ENCODE results near the gene PRDM5.

Gene PRDM5

DNA sequence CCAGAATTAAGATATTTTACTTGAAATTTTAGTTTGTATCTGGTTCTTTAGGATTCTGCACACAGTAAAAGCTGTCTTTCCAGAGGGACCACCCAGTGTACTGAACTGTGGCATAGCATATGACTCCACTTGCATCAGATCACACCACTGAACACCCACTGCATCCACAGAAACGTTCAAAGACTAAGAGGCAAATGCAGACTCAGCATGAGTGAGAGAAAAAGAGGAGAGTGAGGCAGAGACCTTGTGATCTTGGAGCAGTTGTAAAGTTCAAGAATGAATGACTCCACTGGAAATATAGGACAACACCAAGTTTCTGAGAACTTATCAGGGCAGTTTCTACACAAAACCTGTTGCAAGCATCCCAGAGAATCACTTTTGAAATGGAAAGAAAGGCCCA is 20.8 kb downstream of the PRDM5 start:
- H4K12ac ChIP-seq (ENCODE audit: low read depth, low read length), result no peak overlapping the region
- H4K8ac ChIP-seq (ENCODE audit: low read depth, low read length), result no peak overlapping the region
- peaks cover 0 to 7% of the 10 kb centered on the region in 2 experiments for H3K36me3 ChIP-seq (ENCODE audit: control insufficient read depth in 1 of 2, insufficient read depth in 2 of 2, low read length in 2 of 2)
- H2BK120ac ChIP-seq (ENCODE audit: insufficient read depth, low read length, poor library complexity), result no peak overlapping the region
- no peak overlapping the region for H3K18ac ChIP-seq (ENCODE audit: low read length)
- H3K9me3 ChIP-seq (ENCODE audit: insufficient read depth, low read depth, low read length), result no peaks in the 10 kb centered on the region
- H3K4me1 ChIP-seq (ENCODE audit: control insufficient read depth in 1 of 2, insufficient read depth in 2 of 2, low read length in 2 of 2), result no peaks in the 10 kb centered on the region
- H3K4me3 ChIP-seq (ENCODE audit: low read depth, low read length), result no peak overlapping the region
- H3K27me3 ChIP-seq (ENCODE audit: insufficient read depth, low read length), result no peaks in the 10 kb centered on the region
- no peaks in the 10 kb centered on the region for H3K79me2 ChIP-seq (ENCODE audit: control insufficient read depth, insufficient read depth, low read length, poor library complexity)
- H2BK5ac ChIP-seq (ENCODE audit: low read depth, low read length, poor library complexity), result no peak overlapping the region
- DNase-seq, result no peak
- no peak overlapping the region for H3K14ac ChIP-seq (ENCODE audit: low read length)
- H2AK5ac ChIP-seq (ENCODE audit: low read length), result no peak overlapping the region
- WGBS (ENCODE audit: extremely low coverage, insufficient coverage, insufficient read length), result no CpG with 5 or more reads among the region's 1 CpG
- no peak overlapping the region for H3K4ac ChIP-seq (ENCODE audit: low read depth, low read length)
- H3K23ac ChIP-seq (ENCODE audit: low read length), result no peak overlapping the region
- no peak overlapping the region for H2BK12ac ChIP-seq (ENCODE audit: low read length)
- H3K9ac ChIP-seq (ENCODE audit: low read length), result no peak overlapping the region
- H3K4me2 ChIP-seq (ENCODE audit: low read length), result no peak overlapping the region
- no peak overlapping the region for H3K27ac ChIP-seq (ENCODE audit: low read depth, low read length)
- H3K79me1 ChIP-seq (ENCODE audit: low read length), result no peaks in the 10 kb centered on the region
- no peak overlapping the region for H2AFZ ChIP-seq (ENCODE audit: insufficient read depth, low read length, poor library complexity)
- H4K91ac ChIP-seq (ENCODE audit: low read depth, low read length), result no peak overlapping the region

DNA sequence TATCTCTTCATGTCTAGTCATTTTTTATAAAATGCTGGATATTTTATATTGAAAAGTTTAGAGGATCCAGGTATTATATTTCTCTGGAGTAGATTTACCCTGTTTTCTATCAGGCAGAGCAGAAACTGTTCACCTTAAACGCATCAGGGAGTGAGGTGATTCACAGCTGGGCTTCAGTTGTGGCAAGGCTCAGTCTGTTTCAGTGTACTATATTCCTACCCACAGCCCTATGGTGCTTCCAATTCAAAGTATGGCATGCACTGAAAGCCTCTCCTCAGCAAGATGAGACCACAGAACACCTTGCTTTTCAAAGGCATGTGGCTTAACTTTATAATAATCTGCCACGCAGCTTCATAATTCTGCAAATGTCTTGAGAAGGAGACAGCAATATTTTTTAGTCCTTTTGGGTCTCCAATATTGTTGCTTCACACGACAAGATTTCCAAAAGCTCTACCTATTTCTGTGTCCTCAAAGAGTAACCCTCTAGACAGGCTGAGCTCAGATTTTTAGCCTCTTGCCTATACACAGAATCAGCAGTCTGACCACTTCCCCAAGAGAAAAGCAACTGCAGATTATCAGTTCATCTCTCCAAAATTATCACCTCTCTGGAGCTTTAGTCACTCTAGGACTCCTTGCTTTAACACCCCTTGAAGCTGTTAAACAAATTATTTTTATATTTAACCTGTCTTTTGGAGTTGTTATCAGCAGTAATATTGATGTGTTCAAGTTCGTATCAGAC is 24.4 kb downstream of the PRDM5 start:
- H3K79me1 ChIP-seq (ENCODE audit: low read length), result no peaks in the 10 kb centered on the region
- H4K12ac ChIP-seq (ENCODE audit: low read depth, low read length), result no peak overlapping the region
- no peak overlapping the region for H3K14ac ChIP-seq (ENCODE audit: low read length)
- no peak overlapping the region for H3K23ac ChIP-seq (ENCODE audit: low read length)
- no peak overlapping the region for H2BK12ac ChIP-seq (ENCODE audit: low read length)
- H3K36me3 ChIP-seq (ENCODE audit: control insufficient read depth in 1 of 2, insufficient read depth in 2 of 2, low read length in 2 of 2), result peaks cover 0 to 3% of the 10 kb centered on the region in 2 experiments
- no peak overlapping the region for H3K18ac ChIP-seq (ENCODE audit: low read length)
- H3K27ac ChIP-seq (ENCODE audit: low read depth, low read length), result no peak overlapping the region
- H3K9me3 ChIP-seq (ENCODE audit: insufficient read depth, low read depth, low read length), result no peaks in the 10 kb centered on the region
- no peak overlapping the region for H2AK5ac ChIP-seq (ENCODE audit: low read length)
- no peak overlapping the region for H4K91ac ChIP-seq (ENCODE audit: low read depth, low read length)
- H3K9ac ChIP-seq (ENCODE audit: low read length), result no peak overlapping the region
- H2AFZ ChIP-seq (ENCODE audit: insufficient read depth, low read length, poor library complexity), result no peak overlapping the region
- DNase-seq, result no peak
- no CpG with 5 or more reads among the region's 4 CpGs for WGBS (ENCODE audit: extremely low coverage, insufficient coverage, insufficient read length)
- no peak overlapping the region for H2BK120ac ChIP-seq (ENCODE audit: insufficient read depth, low read length, poor library complexity)
- H3K4ac ChIP-seq (ENCODE audit: low read depth, low read length), result no peak overlapping the region
- no peak overlapping the region for H4K8ac ChIP-seq (ENCODE audit: low read depth, low read length)
- H3K4me1 ChIP-seq (ENCODE audit: control insufficient read depth in 1 of 2, insufficient read depth in 2 of 2, low read length in 2 of 2), result no peaks in the 10 kb centered on the region
- H3K79me2 ChIP-seq (ENCODE audit: control insufficient read depth, insufficient read depth, low read length, poor library complexity), result no peaks in the 10 kb centered on the region
- no peaks in the 10 kb centered on the region for H3K27me3 ChIP-seq (ENCODE audit: insufficient read depth, low read length)
- no peak overlapping the region for H3K4me2 ChIP-seq (ENCODE audit: low read length)
- H2BK5ac ChIP-seq (ENCODE audit: low read depth, low read length, poor library complexity), result no peak overlapping the region
- H3K4me3 ChIP-seq (ENCODE audit: low read depth, low read length), result no peak overlapping the region

DNA sequence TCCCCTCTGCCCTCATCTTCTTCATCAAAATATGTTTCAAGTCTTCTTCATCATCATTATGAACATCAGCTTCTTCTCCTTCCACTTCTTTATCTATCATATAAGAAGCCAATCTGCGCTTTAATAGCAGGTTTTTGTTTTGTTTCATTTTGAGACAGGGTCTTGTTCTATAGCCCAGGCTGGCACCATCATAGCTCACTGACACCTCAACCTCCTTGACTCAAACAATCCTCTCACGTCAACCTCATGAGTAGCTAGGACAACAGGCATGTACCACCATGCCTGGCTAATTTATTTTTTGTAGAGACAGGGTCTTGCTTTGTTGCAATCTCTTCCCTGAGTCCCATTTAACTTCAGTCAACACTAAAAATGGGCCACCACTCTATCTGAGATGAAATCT is 27.0 kb downstream of the PRDM5 start:
- no peak overlapping the region for H3K9ac ChIP-seq (ENCODE audit: low read length)
- H3K4ac ChIP-seq (ENCODE audit: low read depth, low read length), result no peak overlapping the region
- no peak overlapping the region for H3K18ac ChIP-seq (ENCODE audit: low read length)
- no peaks in the 10 kb centered on the region for H3K79me1 ChIP-seq (ENCODE audit: low read length)
- no peak overlapping the region for H3K4me3 ChIP-seq (ENCODE audit: low read depth, low read length)
- no peak overlapping the region for H3K23ac ChIP-seq (ENCODE audit: low read length)
- WGBS (ENCODE audit: extremely low coverage, insufficient coverage, insufficient read length), result no CpG with 5 or more reads among the region's 2 CpGs
- no peak overlapping the region for H2BK120ac ChIP-seq (ENCODE audit: insufficient read depth, low read length, poor library complexity)
- no peak overlapping the region for H3K27ac ChIP-seq (ENCODE audit: low read depth, low read length)
- no peak overlapping the region for H2AFZ ChIP-seq (ENCODE audit: insufficient read depth, low read length, poor library complexity)
- no peak overlapping the region for H2AK5ac ChIP-seq (ENCODE audit: low read length)
- H3K14ac ChIP-seq (ENCODE audit: low read length), result no peak overlapping the region
- no peak overlapping the region for H4K12ac ChIP-seq (ENCODE audit: low read depth, low read length)
- DNase-seq, result no peak
- no peak overlapping the region for H2BK5ac ChIP-seq (ENCODE audit: low read depth, low read length, poor library complexity)
- H2BK12ac ChIP-seq (ENCODE audit: low read length), result no peak overlapping the region
- H4K8ac ChIP-seq (ENCODE audit: low read depth, low read length), result no peak overlapping the region
- H3K4me1 ChIP-seq (ENCODE audit: control insufficient read depth in 1 of 2, insufficient read depth in 2 of 2, low read length in 2 of 2), result no peaks in the 10 kb centered on the region
- H3K27me3 ChIP-seq (ENCODE audit: insufficient read depth, low read length), result no peaks in the 10 kb centered on the region
- H3K4me2 ChIP-seq (ENCODE audit: low read length), result no peak overlapping the region
- H4K91ac ChIP-seq (ENCODE audit: low read depth, low read length), result no peak overlapping the region
- peaks cover 0 to 8% of the 10 kb centered on the region in 2 experiments for H3K36me3 ChIP-seq (ENCODE audit: control insufficient read depth in 1 of 2, insufficient read depth in 2 of 2, low read length in 2 of 2)
- H3K79me2 ChIP-seq (ENCODE audit: control insufficient read depth, insufficient read depth, low read length, poor library complexity), result no peaks in the 10 kb centered on the region
- H3K9me3 ChIP-seq (ENCODE audit: insufficient read depth, low read depth, low read length), result peaks cover 1% of the 10 kb centered on the region

DNA sequence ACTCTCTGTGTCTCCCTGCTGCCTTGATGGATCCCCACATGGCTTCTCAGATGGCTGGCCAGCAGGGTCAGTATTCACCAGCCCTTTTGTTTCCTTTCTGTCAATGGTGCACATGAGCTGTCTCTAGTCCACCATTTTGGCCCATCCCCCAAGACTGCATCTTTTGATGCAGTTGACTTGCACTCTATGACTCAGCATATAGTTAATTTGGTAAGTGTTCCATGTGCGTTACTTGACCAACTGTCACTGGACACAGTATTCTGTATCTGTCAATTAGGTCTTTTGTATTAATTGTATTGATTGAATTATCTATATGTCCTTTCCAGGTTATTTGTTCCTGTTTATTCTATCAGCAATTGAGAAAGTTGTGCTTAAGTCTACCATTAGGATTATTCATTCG is 29.2 kb downstream of the PRDM5 start:
- Histone ChIP-seq H3K79me1 (ENCODE audit: low read length) (no peaks in the 10 kb centered on the region), H3K9ac (ENCODE audit: low read length) (no peak overlapping the region), H2AFZ (ENCODE audit: insufficient read depth, low read length, poor library complexity) (no peak overlapping the region), H3K14ac (ENCODE audit: low read length) (no peak overlapping the region), H4K91ac (ENCODE audit: low read depth, low read length) (no peak overlapping the region), H3K18ac (ENCODE audit: low read length) (no peak overlapping the region), H2AK5ac (ENCODE audit: low read length) (no peak overlapping the region), H3K4me2 (ENCODE audit: low read length) (no peak overlapping the region), H3K9me3 (ENCODE audit: insufficient read depth, low read depth, low read length) (peaks cover 1% of the 10 kb centered on the region), H2BK120ac (ENCODE audit: insufficient read depth, low read length, poor library complexity) (no peak overlapping the region), H3K27me3 (ENCODE audit: insufficient read depth, low read length) (no peaks in the 10 kb centered on the region), H3K23ac (ENCODE audit: low read length) (no peak overlapping the region), H4K8ac (ENCODE audit: low read depth, low read length) (no peak overlapping the region), H3K4me1 (ENCODE audit: control insufficient read depth in 1 of 2, insufficient read depth in 2 of 2, low read length in 2 of 2) (no peaks in the 10 kb centered on the region), H3K4me3 (ENCODE audit: low read depth, low read length) (no peak overlapping the region), H3K79me2 (ENCODE audit: control insufficient read depth, insufficient read depth, low read length, poor library complexity) (no peaks in the 10 kb centered on the region), H3K36me3 (ENCODE audit: control insufficient read depth in 1 of 2, insufficient read depth in 2 of 2, low read length in 2 of 2) (peaks cover 0 to 8% of the 10 kb centered on the region in 2 experiments), H4K12ac (ENCODE audit: low read depth, low read length) (no peak overlapping the region), H2BK5ac (ENCODE audit: low read depth, low read length, poor library complexity) (no peak overlapping the region), H3K4ac (ENCODE audit: low read depth, low read length) (no peak overlapping the region), H2BK12ac (ENCODE audit: low read length) (no peak overlapping the region), H3K27ac (ENCODE audit: low read depth, low read length) (no peak overlapping the region)
- DNase-seq, result no peak
- no CpG with 5 or more reads among the region's 2 CpGs for WGBS (ENCODE audit: extremely low coverage, insufficient coverage, insufficient read length)
